Epithelial cell of esophagus (primary cell): Measurements from ENCODE around the gene HSF4.

Experiments used
- DNase-seq: peaks from one replicate; pipeline ENCODE4 v3.0.0; 2010; ENCODE audit warnings: low read depth
- H3K4me3 ChIP-seq: 2 replicates; pipeline ENCODE4 v1.5.1; 2011; ENCODE audit warnings: mild to moderate bottlenecking, low read length, control low read depth
- CTCF ChIP-seq: IDR thresholded peaks from 2 replicates; pipeline ENCODE4 v1.5.1; 2011; ENCODE audit warnings: low read depth, mild to moderate bottlenecking, low read length, control low read depth, inconsistent platforms; ENCODE audit not compliant: insufficient read depth; ENCODE audit errors: missing control alignments

Gene HSF4

GRCh38 chr16:67184995-67185650, 20.6 kb downstream of the HSF4 start:
- peak; percentile 63 for TF ChIP-seq CTCF
- peak; percentile 85 for DNase-seq
- H3K4me3 ChIP-seq: no peak overlapping the region

- H3K4me3 ChIP-seq: no peak overlapping the region
- TF ChIP-seq CTCF: no peak
- no peak for DNase-seq
Observed at GRCh38 chr16:67185651-67186134, 21.1 kb downstream of the HSF4 start.

- H3K4me3 ChIP-seq: no peak overlapping the region
- TF ChIP-seq CTCF: no peak
- DNase-seq: peak; percentile 30
Observed at GRCh38 chr16:67186550-67186950, 22.0 kb downstream of the HSF4 start.

GRCh38 chr16:67187175-67187890, 22.8 kb downstream of the HSF4 start:
- no peak overlapping the region for H3K4me3 ChIP-seq
- no peak for TF ChIP-seq CTCF
- DNase-seq: no peak

GRCh38 chr16:67188323-67188722, 23.8 kb downstream of the HSF4 start:
- no peak overlapping the region for H3K4me3 ChIP-seq
- no peak for TF ChIP-seq CTCF
- DNase-seq: no peak

GRCh38 chr16:67188798-67189197, 24.3 kb downstream of the HSF4 start:
- DNase-seq: no peak
- no peak overlapping the region for H3K4me3 ChIP-seq
- TF ChIP-seq CTCF: no peak

GRCh38 chr16:67190041-67190440, 25.5 kb downstream of the HSF4 start, which contains the start of gene EXOC3L1:
TSS of gene EXOC3L1 (minus strand) at chr16:67190136. CDS start at chr16:67189676, 460 bp downstream.
- DNase-seq: no peak
- H3K4me3 ChIP-seq: no peak within 1 kb of the TSS
- no peak for TF ChIP-seq CTCF
